ENCODE data around the gene NUPR2.
A peak's percentile ranks its signal among the peaks of the same experiment; 100 is the strongest.
"Not testable (repeated sequence)": the region's sequence is repeated elsewhere in the genome, so short reads cannot be mapped to it uniquely, and the experiment has no call there.

Gene NUPR2

DNA sequence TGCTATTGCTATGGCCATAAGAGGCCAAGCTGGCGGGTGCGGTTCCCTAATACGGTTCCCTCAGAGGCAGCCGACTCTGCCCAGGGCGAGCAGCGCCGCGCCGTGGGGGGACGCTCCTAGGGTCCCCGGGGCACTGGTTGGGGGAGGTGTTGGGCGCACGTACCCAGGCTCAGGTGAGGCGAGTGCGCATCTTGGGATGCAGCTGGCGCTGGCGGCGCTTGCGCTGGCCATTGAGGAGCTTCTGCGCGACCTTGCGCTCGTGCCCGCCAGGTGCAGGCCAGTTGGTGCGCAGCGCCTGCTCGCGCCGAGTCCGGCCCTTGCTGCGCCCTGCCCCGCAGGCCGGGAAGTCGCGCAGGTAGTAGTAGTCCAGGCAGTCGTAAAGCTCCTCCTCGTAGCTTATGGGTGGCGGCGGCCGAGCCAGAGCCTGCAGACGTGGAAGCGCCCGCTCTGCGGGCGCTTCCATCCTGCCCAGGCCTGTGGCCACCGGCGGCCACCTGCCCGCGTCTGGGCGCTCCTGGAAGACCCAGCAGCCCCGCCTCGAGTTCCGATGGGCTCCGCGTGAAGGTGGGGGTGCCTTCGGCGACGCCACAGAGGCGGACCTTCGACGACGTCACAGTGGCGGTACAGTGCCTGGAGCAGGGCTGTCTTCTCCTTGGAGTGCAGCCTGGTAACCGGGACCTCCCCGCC, at the start of gene NUPR2:
Gene NUPR2 (minus strand): TSS at position 566 of the 687 bp plus-strand sequence. CDS start 103 bp downstream, at position 463.
- peak in 8 of 58 donors; percentile 3 to 23 (median 7) for DNase-seq

- no peak for DNase-seq
Measured at GRCh38 chr7:56157238-56157790, 41.1 kb upstream of the NUPR2 start.

- DNase-seq, result not testable (repeated sequence)
Measured at GRCh38 chr7:56131062-56131461, 14.8 kb upstream of the NUPR2 start.

DNA sequence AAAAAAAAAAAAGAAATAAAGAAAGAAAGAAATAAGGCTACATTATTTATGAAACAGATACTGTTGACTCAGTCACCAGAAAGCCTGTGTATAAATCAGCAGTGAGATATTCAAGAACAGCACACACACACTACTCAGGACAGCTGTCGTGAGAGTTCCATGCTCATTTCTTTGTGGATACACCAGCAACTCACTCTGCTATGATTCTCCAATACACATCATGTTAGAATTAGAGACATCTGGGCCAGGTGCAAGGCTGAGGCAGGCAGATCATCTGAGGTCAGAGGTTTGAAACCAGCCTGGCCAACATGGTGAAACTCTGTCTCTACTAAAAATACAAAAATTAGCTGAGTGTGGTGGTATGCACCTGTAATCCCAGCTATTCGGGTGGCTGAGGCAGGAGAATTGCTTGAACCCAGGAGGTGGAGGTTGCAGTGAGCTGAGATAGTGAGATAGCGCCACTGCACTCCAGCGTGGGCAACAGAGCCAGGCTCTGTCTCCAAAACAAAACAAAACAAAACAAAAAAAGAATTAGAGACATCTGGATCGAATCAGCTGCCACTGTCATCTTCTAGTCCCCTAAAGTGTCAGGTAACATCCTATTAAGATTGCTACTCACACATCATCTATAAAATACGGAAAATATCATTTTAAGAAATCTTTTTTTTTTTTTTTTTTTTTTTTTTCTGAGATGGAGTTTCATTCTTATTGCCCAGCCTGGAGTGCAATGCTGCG, 11.2 kb upstream of the NUPR2 start:
- DNase-seq, result no peak

DNA sequence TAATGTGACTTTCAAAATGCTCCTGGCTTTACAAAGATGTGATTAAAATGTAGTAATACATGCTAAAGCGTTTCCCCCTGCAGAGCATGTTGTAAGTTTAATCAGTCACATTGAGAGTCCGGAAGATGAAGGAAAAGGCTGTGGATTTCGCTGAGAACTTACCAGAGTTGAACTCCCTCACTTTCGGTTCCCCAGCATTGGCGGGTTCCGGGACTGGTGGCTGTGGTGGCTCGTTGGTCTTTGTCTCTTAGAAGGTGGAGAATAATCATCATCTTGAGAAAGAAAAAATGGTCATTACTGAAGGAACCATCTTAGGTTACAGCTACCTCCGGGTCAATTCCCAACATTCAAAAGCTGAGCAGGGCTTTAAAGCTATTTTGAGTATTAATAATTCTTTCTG, 9.6 kb upstream of the NUPR2 start:
- DNase-seq, result no peak

DNA sequence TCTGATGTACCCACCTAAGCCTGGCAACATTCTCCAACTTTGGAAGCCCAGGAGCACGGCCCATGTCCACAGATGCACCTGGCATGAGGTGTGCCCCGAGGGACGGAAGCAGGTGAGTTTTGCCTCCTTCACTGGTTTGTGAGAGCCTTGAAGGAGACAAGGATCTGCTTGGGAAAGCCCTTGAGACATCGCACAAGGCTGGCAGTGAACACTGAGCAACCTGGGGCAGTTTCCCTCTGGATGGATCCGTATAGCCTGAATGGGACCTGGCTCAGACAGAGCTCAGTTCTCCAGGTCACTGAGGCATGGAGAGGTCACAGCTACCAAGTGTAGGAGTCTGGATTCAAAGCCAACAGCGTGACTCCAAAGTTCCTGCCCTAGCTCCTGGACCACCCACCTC, 8.8 kb upstream of the NUPR2 start:
- DNase-seq, result no peak

GRCh38 chr7:56121440-56121839, 5.2 kb upstream of the NUPR2 start:
- peak in 1 of 58 donors; percentile 13 for DNase-seq

DNA sequence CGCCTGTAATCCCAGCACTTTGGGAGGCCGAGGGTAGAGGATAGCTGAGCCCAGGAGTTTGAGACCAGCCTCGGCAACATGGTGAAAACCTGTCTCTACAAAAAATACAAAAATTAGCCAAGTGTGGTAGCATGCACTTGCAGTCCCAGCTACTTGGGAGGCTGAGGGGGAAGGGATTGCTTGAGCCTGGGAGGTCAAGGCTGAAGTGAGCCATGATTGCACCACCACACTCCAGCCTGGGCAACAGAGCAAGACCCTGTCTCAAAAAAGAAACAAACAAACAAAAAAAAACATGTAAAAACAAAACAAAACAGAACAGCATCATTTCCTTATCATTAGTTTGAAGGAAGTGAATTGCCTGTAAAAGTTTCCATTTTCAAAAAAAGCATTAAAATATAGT, 4.0 kb downstream of the NUPR2 start:
- not testable (repeated sequence) for DNase-seq

GRCh38 chr7:56110611-56111010, 5.6 kb downstream of the NUPR2 start:
- DNase-seq, result no peak

- no peak for DNase-seq
Measured at GRCh38 chr7:56107954-56108258, 8.3 kb downstream of the NUPR2 start.

DNA sequence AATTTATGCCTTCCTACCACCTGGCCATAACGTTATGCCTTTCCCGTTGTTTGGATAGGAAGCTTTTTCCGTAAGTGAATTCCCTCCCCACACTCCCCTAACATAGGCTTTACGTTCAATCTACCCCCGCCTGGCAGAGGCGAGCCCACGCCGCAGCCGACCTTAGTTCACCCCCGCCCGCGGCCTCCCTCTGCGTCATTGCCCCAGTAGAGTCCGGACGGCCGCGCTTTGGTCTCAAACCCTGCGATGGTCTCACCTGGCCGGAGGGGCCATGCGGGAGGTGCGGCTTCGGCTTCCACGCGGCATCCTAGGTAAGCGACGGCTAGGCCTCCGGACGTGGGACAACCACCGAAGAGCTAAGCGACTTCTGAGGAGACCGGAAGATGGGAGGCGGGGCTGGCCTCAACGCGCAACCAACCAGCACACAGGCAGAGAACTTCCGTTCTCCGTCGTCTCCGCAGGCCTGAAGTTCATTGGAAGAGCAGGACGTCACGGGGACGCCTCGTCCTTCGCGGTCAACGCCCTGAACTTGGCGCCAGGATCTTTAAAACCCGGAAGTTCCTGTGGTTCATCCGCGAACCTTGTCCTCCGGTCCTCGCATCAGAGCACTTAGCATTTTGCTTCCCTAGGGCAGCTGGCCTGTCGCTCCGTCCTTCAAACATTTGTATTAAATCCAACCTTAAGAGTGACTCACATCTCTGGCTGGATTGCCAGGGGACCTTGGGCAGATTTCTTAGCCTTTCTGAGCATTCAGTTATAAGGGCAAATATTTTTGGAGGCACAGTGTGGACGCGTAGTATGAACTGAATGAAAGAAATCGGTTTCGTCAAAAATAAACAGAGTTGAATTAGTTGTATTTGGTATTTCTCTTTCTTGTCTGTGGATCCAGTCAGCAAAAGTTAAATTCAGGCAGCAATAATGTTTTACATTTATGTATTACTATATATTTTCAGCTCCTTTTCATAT, 9.8 kb downstream of the NUPR2 start, which contains the start of gene CHCHD2:
Gene CHCHD2 (minus strand): TSS at position 369 of the 966 bp plus-strand sequence. CDS start 63 bp downstream, at position 306.
- DNase-seq, result peak; percentile 70 to 98 (median 96)

DNA sequence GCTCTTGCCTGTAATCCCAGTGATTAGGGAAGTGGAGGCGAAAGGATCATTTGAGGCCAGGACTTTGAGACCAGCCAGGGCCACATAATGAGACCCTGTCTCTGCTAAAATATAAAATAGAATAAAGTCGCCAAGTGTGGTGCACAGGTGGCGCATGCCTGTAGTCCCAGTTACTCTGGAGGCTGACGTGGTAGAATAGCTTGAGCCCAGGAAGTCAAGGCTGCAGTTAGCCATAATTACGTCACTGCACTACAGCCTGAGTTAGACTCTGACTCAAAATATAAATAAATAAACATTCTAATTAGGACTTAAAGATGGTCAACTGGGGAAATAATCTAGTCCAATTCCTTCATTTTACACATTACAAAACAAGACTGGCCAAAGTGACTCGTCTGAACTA, 10.7 kb downstream of the NUPR2 start:
- no peak for DNase-seq

- DNase-seq, result not testable (repeated sequence)
Measured at GRCh38 chr7:56104138-56104537, 12.1 kb downstream of the NUPR2 start.

DNA sequence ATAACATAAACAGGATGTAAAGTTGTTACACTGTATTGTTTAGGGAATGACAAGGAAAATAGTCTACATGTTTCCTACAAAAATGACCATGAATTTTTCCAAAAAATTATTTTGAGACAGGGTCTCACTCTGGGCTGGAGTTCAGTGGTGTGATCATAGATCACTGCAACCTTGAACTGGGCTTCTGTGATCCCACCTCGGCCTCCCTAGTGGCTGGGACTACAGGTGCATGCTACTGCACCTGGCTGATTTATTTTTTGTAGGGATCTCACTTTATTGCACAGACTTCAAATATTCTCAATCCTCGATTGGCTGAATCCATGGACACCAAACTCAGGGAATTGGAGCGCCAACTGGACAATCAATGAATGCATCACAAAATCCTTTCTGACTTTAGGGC, 16.6 kb downstream of the NUPR2 start:
- DNase-seq, result no peak

DNA sequence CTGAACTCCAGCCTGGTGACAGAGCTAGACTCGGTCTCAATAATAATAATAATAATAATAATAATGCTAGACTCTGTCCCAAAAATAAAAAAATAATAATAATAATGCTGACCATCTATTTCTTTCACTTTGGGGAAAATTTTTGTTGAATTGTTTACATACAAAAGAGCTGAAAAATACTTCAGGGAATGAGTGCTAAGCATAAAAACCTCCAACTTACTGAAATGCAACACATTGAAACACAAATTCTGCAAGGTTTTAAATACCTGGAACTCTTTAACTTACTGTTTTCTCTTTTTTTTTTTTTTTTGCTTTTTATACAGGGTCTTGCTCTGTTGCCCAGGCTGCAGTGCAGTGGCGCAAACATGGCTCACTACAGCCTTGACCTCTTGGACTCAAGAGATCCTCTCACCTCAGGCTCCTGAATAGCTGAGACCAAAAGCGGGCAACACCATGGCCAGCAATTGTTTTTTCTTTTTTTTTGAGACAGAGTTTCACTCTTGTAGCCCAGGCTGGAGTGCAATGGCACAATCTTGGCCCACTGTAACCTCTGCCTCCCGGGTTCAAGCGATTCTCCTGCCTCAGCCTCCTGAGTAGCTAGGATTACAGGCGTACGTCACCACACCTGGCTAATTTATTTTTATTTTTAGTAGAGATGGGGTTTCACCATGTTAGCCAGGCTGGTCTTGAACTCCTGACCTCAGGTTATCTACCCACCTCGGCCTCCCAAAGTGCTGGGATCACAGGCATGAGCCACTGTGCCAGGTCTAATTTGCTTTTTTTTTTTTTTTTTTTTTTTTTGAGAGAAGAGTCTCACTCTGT, 17.8 kb downstream of the NUPR2 start:
- DNase-seq, result not testable (repeated sequence)

DNA sequence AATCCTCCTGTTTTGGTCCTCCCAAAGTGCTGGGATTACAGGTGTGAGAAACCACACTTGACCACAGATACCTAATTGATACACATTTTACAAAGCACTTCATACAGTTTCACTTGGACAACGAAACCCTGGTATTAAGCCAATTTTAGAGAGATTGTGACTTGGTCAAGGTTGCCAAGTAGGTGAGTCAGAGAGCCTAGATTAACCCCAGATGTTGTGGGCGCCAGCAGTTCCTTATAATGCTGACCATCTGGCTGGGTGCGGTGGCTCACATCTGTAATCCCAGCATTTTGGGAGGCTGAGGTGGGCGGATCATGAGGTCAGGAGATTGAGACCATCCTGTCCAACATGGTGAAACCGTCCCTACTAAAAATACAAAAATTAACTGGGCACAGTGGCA, 18.5 kb downstream of the NUPR2 start:
- DNase-seq, result no peak

DNA sequence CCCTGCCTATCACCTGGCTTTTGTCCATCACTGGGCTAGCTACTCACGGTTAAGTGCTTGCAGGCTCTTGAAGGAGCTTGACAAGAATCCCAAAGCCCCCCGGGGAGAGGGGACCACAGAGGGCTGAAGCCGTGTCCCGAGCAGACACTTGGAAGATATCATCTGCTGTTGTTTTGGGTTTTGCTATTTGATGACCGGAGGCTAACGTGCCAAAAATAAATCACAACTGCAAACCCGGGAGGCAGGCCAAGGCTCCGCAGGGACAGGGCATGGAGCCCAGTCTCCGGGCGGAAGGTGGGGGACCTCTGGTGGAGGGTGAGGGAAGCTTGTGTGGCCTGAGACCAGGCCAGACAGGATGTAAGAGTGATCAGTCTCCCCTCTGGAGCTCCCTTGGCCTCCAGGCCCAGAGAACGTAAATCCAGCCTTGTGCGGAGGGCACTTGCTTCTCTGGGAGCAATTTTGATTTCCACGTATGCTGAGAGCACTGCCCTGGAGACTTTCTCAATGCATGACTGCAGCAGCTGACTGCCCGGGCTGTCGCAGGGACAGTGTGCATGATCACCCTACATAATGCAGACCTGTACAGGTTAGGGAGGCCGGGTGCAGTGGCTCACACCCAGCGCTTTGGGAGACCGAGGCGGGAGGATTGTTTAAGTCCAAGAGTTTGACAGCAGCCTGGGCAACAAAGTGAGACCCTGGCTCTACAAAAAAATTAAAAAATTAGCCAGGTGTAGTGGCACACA, 23.3 kb downstream of the NUPR2 start, which contains the start of gene PHKG1:
Gene PHKG1 (minus strand): TSS at position 164 of the 743 bp plus-strand sequence. CDS start 4,011 bp downstream, outside the sequence.
- DNase-seq, result peak; percentile 9 to 87 (median 72)

DNA sequence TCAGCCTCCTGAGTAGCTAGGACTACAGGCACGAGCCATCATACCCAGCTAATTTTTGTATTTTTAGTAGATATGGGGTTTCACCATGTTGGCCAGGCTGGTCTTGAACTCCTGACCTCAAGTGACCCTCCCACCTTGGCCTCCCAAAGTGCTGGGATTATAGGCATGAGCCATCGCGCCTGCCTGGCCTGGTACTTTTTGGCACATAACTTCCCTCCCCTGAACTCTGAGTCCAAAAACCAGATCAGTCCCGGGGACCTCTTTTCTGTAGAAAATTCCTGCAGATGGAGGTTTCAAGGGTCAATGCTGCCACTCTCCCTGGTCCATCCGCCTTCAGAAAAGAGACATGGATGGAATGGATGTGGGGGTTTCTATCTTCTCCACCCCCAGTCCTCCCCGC, 23.8 kb downstream of the NUPR2 start:
- peak in 2 of 58 donors; percentile 34 to 53 for DNase-seq

DNA sequence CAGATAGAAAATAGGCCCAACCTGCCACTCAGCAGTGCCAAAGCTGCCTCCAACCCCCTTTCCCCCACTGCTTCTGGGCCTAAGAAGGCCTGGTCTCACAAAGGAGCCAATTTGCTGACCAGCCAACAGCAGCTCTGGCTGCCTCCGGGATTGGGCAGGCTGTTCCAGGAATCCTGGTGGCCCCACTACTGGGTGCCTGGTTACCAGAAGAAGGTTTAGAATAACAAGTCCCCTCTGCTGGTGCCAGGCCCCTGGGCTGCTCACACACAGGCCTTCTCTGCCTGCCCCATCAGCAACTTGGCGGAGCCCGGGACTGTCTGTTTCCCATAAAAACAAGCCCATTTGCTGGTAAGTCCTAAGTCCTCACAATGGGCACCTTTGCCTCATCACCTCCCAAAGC, 24.6 kb downstream of the NUPR2 start:
- peak in 53 of 58 donors; percentile 12 to 95 (median 70) for DNase-seq
